RWPE1 (cell line): Measurements from ENCODE around the gene APLP2.

Experiments
- CTCF ChIA-PET: fragments of 350-600 bp; sonication (Branson Sonifier 250); formaldehyde crosslinking; extraction: SDS; loops from one replicate; lab custom pipeline; 2021; lab: Yijun Ruan, JAX
- POLR2A ChIA-PET: fragments of 400-600 bp; formaldehyde crosslinking; extraction: SDS; loops from one replicate; lab custom pipeline; 2020; ENCODE audit warnings: antibody characterized with exemption; ENCODE audit not compliant: low non-redundant PET; lab: Yijun Ruan, JAX
- DNase-seq: peaks from one replicate; pipeline ENCODE4 v3.0.0; 2012; ENCODE audit warnings: low spot score
- H3K27ac ChIP-seq: fragments of 450-650 bp; 2 replicates; pipeline ENCODE4 v1.5.1; 2017
- TF ChIP-seq, protein P1 (sequence below): fragments of 450-650 bp; conservative IDR thresholded peaks from 2 replicates; pipeline ENCODE4 v1.5.1; 2017; ENCODE audit warnings: low read depth, mild to moderate bottlenecking

APLP2 gene

DNA sequence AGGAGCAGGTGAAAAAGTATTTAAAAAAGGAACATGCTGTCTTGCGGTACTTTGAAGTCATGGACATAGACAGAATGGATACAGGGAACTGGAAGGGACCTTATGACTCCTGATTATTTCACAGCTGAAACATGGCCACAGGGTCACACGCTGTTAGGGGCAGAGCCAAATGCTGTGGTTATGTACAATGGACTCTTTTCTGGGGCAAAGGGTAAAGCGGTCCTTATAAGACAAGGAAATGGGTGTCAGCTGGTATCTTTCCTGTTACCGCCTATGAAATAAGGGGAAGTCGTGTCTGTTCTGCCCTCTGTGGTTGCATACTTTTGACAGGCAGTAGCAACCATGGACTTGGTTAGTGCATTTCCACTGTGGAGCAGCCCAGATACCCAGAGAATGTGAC is 77.1 kb downstream of the APLP2 start:
- ChIA-PET CTCF (interaction anchor here (0.5 to 1.8 kb wide), 16 partner anchors 8 to 290 kb away, joined by 3 to 14 read pairs (median 5); partner anchors contain the start of gene ST14), POLR2A (interaction anchor here (1.0 to 1.2 kb wide), 2 partner anchors 13 to 143 kb away, joined by 3 to 5 read pairs; partner anchors contain the start of gene ST14)
- TF ChIP-seq, protein P1, sequence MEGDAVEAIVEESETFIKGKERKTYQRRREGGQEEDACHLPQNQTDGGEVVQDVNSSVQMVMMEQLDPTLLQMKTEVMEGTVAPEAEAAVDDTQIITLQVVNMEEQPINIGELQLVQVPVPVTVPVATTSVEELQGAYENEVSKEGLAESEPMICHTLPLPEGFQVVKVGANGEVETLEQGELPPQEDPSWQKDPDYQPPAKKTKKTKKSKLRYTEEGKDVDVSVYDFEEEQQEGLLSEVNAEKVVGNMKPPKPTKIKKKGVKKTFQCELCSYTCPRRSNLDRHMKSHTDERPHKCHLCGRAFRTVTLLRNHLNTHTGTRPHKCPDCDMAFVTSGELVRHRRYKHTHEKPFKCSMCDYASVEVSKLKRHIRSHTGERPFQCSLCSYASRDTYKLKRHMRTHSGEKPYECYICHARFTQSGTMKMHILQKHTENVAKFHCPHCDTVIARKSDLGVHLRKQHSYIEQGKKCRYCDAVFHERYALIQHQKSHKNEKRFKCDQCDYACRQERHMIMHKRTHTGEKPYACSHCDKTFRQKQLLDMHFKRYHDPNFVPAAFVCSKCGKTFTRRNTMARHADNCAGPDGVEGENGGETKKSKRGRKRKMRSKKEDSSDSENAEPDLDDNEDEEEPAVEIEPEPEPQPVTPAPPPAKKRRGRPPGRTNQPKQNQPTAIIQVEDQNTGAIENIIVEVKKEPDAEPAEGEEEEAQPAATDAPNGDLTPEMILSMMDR = no peak
- H3K27ac ChIP-seq = peak overlapping the region; percentile 49; the same call in 1 of the 2 replicates
- no peak for DNase-seq

DNA sequence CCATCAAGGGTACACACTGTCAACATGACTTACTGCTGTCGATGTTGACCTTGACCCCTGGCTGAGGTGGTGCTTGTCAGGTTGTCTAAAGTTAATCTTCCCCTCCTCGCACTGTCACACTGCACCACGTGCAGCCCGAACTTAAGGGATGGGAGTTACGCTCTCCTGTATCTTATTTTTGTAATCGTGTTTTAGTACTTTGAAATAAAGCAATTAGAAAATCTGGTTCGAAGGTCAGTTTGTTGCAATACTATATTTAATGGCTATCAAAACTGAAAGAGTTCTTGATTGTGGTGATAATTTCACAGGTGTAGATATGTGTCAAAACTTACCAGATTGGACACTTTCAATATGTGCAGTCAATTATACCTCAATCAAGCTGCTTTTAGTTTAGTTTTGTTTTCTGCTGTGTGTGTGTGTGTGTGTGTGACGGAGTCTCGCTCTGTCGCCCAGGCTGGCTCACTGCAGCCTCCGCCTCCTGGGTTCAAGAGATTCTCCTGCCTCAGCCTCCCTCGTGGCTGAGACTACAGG is 79.2 kb downstream of the APLP2 start:
- CTCF ChIA-PET = interaction anchor here (0.6 kb wide), 2 partner anchors 10 to 220 kb away, joined by 3 read pairs; no protein-coding TSS in a partner anchor
- DNase-seq = no peak
- POLR2A ChIA-PET = no interaction called here
- no peak overlapping the region for H3K27ac ChIP-seq
- TF ChIP-seq, protein P1 = no peak

DNA sequence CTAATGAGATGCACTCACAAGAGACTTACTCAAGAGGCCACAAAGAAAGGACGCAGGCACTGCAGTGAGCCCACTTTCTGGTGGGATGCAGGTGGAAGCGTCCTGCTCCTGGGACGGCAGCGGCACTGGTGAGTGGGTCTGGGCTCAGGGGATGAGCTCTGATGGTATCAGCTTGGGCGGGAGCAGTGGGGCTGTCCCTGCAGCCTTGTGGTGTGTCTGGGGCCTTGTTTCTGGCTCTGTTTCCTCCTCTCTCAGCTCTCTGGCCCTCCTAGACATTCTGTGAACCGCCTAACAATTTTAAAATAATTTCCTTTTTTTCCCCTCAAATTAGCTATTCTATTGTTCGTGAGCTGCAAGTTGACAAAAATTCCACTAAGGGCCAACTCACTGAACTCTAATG is 81.1 kb downstream of the APLP2 start:
- TF ChIP-seq, protein P1 = no peak
- no peak overlapping the region for H3K27ac ChIP-seq
- DNase-seq = no peak
- CTCF ChIA-PET = interaction anchor here (0.6 to 0.7 kb wide), 3 partner anchors 19 to 1342 kb away, joined by 3 to 4 read pairs (median 3); no protein-coding TSS in a partner anchor
- POLR2A ChIA-PET = interaction anchor here (0.8 kb wide), 1 partner anchor 9 kb away, joined by 4 read pairs; the partner anchor contains the start of gene ST14

DNA sequence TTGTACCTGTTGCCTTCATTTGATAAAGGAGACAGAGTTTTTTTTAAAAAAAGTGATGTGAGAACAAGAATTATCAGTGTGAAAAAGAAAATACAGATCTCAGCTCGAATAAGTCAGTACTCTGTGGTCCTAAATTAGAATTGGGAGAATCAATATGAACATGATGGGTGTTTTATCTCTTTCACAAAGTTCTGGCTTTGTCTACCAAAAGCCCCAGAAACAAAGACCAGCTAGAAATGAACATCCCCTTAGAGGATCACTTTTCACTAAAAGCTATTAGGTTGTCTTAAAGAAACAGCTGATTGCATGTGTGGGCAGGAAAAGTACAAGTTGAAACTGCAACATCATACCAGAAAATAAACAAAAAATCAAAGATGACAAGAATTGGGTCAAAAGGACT is 81.5 kb downstream of the APLP2 start:
- CTCF ChIA-PET = interaction anchor here (0.6 to 0.7 kb wide), 3 partner anchors 19 to 1343 kb away, joined by 3 to 4 read pairs (median 3); no protein-coding TSS in a partner anchor
- H3K27ac ChIP-seq = no peak overlapping the region

DNA sequence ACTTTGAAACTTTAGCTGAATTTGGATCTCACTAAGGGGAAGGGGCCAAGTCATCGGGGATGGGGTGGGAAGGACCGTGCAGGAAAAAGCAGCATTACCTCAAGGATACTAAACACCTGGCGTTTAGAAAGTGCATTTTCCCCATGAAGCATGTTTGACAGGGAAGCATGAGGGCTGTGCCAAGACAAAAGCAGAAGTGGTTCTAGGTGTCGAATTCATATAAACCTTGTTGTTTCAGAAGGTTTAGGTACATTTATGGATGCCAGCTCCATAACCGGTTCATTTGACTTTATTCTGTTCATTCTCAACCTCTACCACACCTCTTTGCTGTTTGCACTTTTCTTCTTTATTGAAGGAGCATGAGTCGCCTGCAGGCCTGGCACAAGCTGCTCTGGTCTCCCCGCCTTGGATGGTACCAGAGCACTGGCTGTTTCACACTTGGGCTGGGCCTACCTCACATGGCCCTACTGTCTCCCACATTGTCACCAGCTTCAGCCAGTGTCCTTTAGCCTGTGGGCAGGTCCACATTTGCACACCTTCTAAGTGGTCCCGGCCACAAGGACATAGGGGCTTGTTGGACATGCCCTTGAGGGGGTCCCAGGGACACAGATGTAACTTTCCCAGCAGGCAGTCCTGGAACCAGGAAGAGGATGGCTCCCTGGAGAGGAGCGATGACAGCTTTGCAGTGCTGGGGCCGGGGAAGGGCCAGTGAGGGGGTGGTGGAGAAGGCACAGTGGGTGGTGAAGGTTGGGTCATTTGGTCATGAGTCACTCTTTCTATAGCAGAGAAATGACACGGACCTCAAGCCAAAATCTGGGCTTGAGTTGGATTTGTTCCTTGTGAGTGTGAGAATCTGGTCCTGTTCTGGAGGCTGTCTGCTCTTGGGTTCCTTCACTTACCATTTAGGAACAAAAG is 86.7 kb downstream of the APLP2 start:
- DNase-seq = no peak
- TF ChIP-seq, protein P1 = no peak
- CTCF ChIA-PET = interaction anchor here (0.6 kb wide), 4 partner anchors 10 to 175 kb away, joined by 3 to 4 read pairs (median 4); no protein-coding TSS in a partner anchor
- POLR2A ChIA-PET = no interaction called here
- no peak overlapping the region for H3K27ac ChIP-seq

More for the DNA sequence above, 81.5 kb downstream of the APLP2 start:
- TF ChIP-seq, protein P1 = no peak
- DNase-seq = no peak
- POLR2A ChIA-PET = interaction anchor here (0.8 kb wide), 1 partner anchor 9 kb away, joined by 4 read pairs; the partner anchor contains the start of gene ST14

DNA sequence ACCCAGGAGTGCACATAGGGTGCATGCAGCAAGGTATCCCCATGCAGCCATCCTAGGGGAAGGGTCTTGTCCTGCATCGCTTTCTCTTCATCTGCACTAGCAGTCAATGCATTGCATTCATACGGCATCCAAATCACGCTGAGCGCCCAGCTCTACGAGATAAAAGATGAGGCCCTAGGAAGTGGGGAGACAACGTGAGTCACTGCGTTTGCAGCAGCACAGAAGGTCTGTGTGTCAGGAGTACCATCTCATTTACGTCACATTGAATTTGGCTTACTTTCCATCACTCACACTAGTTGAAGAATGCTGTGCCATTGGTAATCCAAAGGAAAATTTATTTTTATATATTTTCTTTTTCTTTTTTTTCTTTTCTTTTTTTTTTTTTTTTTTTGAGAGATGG is 87.4 kb downstream of the APLP2 start:
- no peak overlapping the region for H3K27ac ChIP-seq
- TF ChIP-seq, protein P1 = no peak
- CTCF ChIA-PET = interaction anchor here (0.6 kb wide), 1 partner anchor 11 kb away, joined by 4 read pairs; no protein-coding TSS in a partner anchor

More for the DNA sequence above, 87.4 kb downstream of the APLP2 start:
- DNase-seq = no peak
- POLR2A ChIA-PET = no interaction called here
